Forelimb muscle (tissue), 1 donor: ENCODE measurements around the gene PRKCE. TPM values are rescaled to one million over a fixed set of nuclear protein-coding genes. Genes with fewer than 3 reads are reported as not detected.

Experiments
- DNase-seq: peaks from one replicate; pipeline ENCODE4 v3.0.0-alpha.2; 2013; ENCODE audit warnings: low read depth
- polyA plus RNA-seq: library from polyadenylated mRNA; unstranded; fragments of 120-200 nt; gene quantifications from one replicate; pipeline ENCODE4 v1.2.1, GENCODE V29; 2013; ENCODE audit not compliant: insufficient read length

Gene PRKCE
- polyA plus RNA-seq, 1 donor, result 5.1 TPM

- no peak for DNase-seq
Measured at GRCh38 chr2:45778720-45779171, 127.3 kb downstream of the PRKCE start.

DNA sequence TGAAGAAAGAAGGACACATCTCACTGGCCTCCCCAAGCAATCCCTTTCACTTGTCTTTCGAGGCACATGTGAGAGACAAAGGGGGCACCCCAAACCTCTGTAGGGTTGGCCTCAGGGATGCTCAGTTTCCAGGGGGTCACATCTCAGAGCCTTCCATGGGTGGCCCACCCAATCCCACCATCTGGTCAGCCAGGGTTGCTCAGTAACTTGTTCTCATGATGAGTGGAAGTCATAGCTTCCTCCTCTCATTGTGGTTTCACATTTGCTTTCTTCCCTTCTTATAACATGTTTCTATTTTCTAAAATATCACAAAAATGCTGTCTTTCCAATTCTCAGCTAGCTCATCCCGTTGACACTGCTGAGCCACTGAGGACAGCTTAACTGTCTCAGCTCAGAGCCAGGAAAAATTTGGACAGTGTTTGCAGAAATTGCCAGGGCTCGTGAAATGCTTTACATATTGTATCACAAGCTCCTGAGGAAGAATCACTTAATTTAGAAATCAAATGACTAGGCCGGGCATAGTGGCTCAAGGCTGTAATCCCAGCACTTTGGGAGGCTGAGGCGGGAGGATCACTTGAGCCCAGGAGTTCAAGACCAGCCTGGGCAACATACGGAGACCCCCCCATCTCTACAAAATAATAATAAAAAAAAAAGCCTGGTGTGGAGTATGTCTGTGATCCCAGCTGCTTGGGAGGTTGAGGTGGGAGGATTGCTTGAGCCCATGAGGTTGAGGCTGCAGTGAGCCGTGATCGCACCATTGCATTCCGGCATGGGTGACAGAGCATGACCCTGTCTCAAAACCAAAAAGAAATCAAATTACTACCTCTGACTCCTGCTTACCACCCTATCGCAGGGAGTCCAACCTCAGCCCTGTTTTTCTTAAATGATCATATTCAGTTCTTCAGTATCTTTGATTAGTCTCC is 129.3 kb downstream of the PRKCE start:
- no peak for DNase-seq

- no peak for DNase-seq
Measured at GRCh38 chr2:45781464-45781811, 130.0 kb downstream of the PRKCE start.

GRCh38 chr2:45782436-45782835 is 131.0 kb downstream of the PRKCE start:
- no peak for DNase-seq

DNA sequence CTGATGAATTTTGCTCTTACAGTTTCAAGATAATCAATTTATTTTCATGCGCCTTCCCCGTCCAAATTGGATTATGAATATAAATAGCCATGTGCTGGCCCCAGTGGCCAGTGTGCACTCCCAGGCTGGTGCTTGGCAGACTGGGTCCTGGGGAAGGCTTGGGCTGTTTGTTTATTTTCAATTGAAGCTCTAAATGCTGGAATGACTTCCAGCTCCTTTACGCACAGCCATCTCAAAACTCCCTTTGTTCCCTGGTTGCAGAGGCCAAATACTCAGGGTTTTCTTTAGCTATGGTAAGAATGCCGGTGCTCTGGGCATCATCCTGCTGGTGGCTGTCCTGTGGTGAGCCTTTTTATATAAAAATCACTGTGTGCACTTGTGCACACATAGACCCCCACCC is 131.5 kb downstream of the PRKCE start:
- no peak for DNase-seq

DNA sequence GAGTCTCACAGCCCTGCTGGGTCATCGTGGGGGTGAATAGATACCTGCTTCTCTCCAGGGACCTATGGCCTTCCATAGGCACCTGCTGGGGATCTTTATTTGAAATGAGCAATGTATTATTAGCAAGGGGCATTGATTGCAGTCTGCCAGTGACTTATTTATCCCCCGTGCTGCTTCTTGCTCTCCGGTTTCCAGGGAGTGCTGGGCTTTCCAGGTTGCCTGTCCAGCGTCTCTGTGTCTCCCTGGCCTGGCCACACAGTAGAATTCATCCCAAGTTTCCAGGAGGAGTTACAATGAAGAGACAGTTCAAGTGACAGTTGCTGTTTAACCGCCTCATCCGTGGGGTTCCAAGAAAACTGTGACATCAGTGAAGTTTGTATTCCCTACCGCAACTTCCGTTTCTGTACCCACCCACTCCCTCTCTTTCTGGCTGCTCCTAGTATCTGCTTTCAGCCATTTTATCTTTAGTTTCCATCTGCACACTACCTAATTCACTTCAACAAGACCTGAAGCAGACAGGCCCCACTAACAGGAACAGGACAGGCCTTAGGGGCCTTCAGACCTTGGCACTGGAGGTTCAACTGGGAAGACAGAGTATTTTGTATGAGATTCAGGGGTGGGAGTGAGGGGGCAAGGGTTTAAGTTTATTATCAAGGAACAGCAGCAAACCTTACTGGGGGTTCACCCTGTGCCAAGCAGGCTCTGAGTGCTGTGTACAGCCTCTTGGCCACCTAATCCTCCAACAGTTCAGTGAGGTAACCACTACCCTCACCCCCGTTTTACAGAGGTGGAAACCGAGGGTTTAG is 134.8 kb downstream of the PRKCE start:
- no peak for DNase-seq

- DNase-seq, result no peak
Measured at GRCh38 chr2:45786836-45787357, 135.4 kb downstream of the PRKCE start.

- DNase-seq, result no peak
Measured at GRCh38 chr2:45788401-45788800, 136.9 kb downstream of the PRKCE start.

DNA sequence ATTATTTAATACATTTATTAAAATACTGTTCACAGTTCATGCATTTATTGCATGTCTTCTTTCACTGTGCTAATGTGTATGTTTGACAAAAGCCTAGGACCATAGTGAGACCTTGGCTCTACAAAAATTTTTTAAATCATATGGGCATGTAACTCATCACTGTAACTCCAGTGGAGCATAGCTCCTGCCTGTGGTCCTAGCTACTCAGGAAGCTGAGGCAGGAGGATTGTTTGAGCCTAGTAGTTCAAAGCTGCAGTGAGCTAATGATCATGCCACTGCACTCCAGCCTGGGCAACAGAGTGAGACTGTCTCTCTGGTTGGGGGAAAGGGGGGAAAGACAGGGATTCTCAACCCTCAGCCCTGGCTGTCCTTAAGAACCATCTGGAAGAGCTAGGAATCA is 137.8 kb downstream of the PRKCE start:
- no peak for DNase-seq

DNA sequence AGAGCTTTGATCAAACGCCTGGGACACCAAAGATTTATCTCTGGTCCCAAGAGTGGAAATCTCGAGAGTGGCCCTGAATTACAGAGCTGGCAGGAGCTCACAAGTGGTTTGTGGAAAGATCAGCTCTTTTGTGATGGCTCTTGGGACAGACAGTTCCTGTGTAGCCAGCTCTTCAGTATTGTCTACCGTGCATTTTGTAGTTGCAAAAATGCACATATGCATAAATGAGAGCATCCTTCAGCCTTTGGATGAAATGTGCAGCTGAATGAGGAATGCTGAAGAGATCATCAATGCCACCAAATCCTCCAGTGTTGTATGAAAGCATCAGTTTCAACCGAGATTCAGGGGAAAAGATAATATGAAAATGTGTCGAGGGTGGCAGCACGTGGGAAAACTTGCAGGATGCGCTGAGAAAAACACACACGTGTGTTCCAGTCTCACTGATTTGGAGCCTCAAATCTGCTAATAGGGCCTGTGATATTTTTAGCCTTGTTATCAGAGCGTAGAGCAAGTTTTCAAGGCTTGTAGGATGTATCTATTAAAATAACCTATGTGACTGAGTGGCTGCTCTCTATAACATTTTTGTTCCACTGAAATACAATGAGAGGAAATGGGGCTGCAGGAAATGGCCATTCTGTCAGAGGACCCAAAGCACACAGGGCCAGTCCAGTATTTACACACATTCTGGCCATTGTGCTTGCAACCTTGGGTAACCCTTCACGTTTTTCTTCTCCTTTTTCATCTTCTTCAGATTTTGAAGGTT is 138.7 kb downstream of the PRKCE start:
- DNase-seq, result no peak

- no peak for DNase-seq
Measured at GRCh38 chr2:45793305-45793962, 142.0 kb downstream of the PRKCE start.

DNA sequence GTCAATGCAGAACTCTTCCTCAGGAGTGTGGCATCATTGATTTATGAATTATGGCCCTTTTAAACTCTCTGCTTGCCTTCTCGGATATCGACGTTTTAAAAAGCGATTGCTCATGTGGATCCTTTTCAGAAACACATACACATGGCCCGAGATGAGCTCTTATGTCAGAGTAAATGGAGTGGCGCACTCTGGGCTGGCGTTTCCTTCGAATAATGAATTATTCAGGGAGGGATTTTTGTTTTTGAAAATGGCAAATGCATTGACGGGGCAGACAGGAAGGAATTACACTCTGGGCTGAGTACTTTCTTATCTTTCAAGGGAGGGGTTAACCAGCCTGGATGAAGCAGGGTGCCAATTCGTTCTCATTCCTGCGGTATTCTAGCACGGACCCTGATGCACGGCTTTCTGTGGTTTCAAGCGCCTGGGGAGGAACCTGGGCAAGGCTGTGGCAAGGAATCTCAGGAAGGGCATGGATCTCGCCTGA is 142.7 kb downstream of the PRKCE start:
- no peak for DNase-seq

GRCh38 chr2:45796500-45796899 is 145.0 kb downstream of the PRKCE start:
- DNase-seq, result no peak

DNA sequence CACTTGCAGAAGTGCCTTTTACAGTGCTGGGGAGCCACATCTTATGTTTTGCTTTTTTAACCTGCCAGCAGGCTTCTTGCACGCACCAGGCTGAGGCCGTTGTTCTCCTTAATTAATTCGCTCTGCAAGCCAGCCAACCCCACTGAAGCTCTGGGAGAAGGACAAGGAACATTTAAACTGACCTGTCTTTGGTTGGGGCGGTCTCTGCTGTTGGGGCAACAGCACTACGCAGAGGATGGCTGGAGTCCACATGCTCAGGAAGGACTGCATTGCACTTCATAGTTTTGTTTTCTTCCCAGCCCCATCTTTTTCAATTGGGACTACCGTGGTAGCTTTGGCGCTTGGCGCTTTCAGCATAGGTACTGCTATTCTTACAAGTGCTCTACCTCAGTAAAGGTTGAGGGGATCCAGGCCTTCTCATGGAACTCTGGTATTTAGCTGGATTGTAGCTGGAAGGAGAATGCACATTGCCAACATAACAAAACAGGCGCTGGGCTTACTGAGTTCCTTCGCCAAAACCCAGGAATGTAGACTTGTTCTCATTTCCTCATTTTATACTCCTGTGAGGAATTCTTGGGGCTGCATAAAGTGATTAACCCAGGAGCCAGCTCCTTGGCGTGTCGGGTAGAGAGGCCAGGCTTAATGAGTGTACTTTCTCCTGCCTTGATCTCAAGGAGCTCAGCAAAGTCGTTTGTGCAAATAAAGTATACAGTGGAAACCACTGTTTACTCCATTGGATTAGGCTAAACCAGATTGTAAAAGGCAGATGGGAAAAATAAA is 146.2 kb downstream of the PRKCE start:
- no peak for DNase-seq

- no peak for DNase-seq
Measured at GRCh38 chr2:45799679-45800381, 148.4 kb downstream of the PRKCE start.

GRCh38 chr2:45802499-45803138 is 151.1 kb downstream of the PRKCE start:
- no peak for DNase-seq

DNA sequence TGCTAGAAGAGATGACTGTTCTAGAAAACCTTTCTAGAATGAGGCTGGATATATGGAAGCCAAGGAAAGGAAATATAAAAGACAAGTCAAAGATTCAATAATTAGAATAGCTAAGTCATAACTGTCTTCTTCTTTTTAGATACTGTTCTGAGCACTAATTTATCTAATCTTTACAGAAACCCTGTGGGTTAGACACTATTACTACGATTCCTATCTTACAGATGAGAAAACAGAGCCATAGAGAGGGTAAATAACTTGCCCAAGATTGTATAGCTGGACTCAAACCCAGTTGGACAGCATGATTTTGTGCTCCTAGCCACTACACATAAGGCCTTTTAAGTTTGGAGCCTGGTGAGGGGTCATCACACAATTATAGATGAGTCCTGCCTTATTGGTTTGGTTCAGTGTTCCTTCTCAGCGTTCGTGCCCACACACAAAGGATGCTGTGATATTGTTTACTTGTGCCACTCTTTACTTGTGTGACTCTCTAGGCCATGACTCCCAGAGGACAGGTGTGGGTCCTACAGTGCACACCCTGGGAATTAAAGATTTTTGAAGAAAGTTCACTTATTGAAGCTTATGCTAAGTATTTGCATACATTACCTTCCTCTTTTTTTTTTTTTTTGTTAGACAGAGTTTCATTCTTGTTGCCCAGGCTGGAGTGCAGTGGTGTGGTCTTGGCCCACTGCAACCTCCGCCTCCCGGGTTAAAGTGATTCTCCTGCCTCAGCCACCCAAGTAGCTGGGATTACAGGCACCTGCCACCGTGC is 153.7 kb downstream of the PRKCE start:
- DNase-seq, result no peak
